GM03348 (cell line): ENCODE data around the gene ZDHHC19.
"Not testable (repeated sequence)": the region's sequence is repeated elsewhere in the genome, so short reads cannot be mapped to it uniquely, and the experiment has no call there.

Experiments used
- DNase-seq: peaks from one replicate; pipeline ENCODE4 v3.0.0; 2012; ENCODE audit warnings: low spot score

The ZDHHC19 gene

GRCh38 chr3:196203846-196204245 is 7.4 kb downstream of the ZDHHC19 start:
- DNase-seq = no peak

GRCh38 chr3:196202516-196202970 is 8.7 kb downstream of the ZDHHC19 start:
- no peak for DNase-seq

- DNase-seq = no peak
These were observed 12.1 kb downstream of the ZDHHC19 start for GRCh38 chr3:196198771-196199753.

- no peak for DNase-seq
These were observed 13.0 kb downstream of the ZDHHC19 start for GRCh38 chr3:196198081-196198675.

- no peak for DNase-seq
These were observed 13.7 kb downstream of the ZDHHC19 start for GRCh38 chr3:196197524-196197923.

- no peak for DNase-seq
These were observed 15.4 kb downstream of the ZDHHC19 start for GRCh38 chr3:196195664-196196265.

GRCh38 chr3:196194542-196194915 is 16.7 kb downstream of the ZDHHC19 start:
- DNase-seq = no peak

GRCh38 chr3:196193736-196194541 is 17.3 kb downstream of the ZDHHC19 start:
- DNase-seq = no peak

- DNase-seq = no peak
These were observed 18.0 kb downstream of the ZDHHC19 start for GRCh38 chr3:196193133-196193735.

GRCh38 chr3:196192524-196193051 is 18.6 kb downstream of the ZDHHC19 start:
- no peak for DNase-seq

- DNase-seq = no peak
These were observed 19.1 kb downstream of the ZDHHC19 start for GRCh38 chr3:196192036-196192523.

GRCh38 chr3:196189566-196190347 is 21.4 kb downstream of the ZDHHC19 start:
- DNase-seq = no peak

- DNase-seq = no peak
These were observed 24.3 kb downstream of the ZDHHC19 start for GRCh38 chr3:196186651-196187573.

- no peak for DNase-seq
These were observed 26.3 kb downstream of the ZDHHC19 start for GRCh38 chr3:196184881-196185280.

- not testable (repeated sequence) for DNase-seq
These were observed 27.1 kb downstream of the ZDHHC19 start for GRCh38 chr3:196184169-196184432.

- DNase-seq = no peak
These were observed 30.1 kb downstream of the ZDHHC19 start for GRCh38 chr3:196181127-196181546.

- DNase-seq = no peak
These were observed 30.9 kb downstream of the ZDHHC19 start for GRCh38 chr3:196180346-196180745.

- DNase-seq = peak; percentile 72
These were observed 31.6 kb downstream of the ZDHHC19 start for GRCh38 chr3:196179380-196180308.
